ENCODE results near the gene CYP27B1. TPM values are rescaled to one million over a fixed set of nuclear protein-coding genes. Genes with fewer than 3 reads are reported as not detected.

Gene CYP27B1
- total RNA-seq, 1 donor from 2014 or later: 2.4 TPM

DNA sequence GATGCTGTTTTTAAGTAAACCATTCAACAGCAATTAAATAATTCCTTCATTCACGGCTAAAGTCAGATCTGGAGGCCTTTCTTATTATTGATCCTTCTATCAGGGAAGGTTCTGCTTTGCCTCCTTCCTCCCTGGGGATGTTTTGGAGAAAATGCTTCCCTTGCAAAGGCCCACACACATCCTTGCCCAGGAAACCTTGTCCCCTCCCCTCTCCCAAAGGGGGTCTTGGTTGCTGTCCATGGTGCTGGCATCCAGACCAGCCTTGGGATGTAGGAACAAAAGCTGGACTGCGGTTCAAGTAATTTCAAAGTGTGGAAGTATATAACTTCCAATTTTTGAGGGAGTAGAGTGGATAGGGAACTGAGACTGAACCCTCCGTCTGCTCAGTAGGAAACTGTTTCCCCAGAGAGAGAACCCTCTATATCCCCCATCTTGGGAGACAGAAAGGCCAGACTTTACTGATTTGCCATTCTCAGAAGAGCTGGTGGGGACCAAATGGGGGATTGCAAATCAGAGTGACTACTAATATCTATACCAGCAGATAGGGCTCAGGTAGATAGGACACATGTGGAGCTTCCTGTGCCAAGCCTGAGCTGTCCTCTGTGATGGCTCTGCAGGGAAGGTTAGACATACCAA, 6.4 kb downstream of the CYP27B1 start:
- Mint-ChIP-seq H3K27ac (no peak overlapping the region), H3K4me1 (peaks cover 45% of the 10 kb centered on the region), H3K27me3 (peaks cover 4% of the 10 kb centered on the region), H3K36me3 (ENCODE audit: low read depth) (peaks cover 41% of the 10 kb centered on the region), H3K4me3 (no peak overlapping the region), H3K9me3 (no peaks in the 10 kb centered on the region)
- ATAC-seq (ENCODE audit: low read depth): no peak
- CTCF ChIA-PET: interaction anchor here (0.6 to 2.6 kb wide), 3 partner anchors 19 to 282 kb away, joined by 3 to 8 read pairs (median 3); no protein-coding TSS in a partner anchor
- TF ChIP-seq, protein P1, sequence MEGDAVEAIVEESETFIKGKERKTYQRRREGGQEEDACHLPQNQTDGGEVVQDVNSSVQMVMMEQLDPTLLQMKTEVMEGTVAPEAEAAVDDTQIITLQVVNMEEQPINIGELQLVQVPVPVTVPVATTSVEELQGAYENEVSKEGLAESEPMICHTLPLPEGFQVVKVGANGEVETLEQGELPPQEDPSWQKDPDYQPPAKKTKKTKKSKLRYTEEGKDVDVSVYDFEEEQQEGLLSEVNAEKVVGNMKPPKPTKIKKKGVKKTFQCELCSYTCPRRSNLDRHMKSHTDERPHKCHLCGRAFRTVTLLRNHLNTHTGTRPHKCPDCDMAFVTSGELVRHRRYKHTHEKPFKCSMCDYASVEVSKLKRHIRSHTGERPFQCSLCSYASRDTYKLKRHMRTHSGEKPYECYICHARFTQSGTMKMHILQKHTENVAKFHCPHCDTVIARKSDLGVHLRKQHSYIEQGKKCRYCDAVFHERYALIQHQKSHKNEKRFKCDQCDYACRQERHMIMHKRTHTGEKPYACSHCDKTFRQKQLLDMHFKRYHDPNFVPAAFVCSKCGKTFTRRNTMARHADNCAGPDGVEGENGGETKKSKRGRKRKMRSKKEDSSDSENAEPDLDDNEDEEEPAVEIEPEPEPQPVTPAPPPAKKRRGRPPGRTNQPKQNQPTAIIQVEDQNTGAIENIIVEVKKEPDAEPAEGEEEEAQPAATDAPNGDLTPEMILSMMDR (IDR thresholded peaks at IDR 0.05): no peak
- DNase-seq: no peak
- POLR2A ChIA-PET: interaction anchor here (1.4 kb wide), 1 partner anchor 12 kb away, joined by 4 read pairs; the partner anchor contains the start of genes EEF1AKMT3 and METTL1
- intact Hi-C loops (cut with micrococcal nuclease): no loop called here

GRCh38 chr12:57759360-57759980, 7.4 kb downstream of the CYP27B1 start:
- Mint-ChIP-seq H3K4me3 (no peak overlapping the region), H3K4me1 (peaks cover 39% of the 10 kb centered on the region), H3K36me3 (ENCODE audit: low read depth) (peaks cover 44% of the 10 kb centered on the region), H3K9me3 (no peaks in the 10 kb centered on the region), H3K27me3 (peaks cover 3% of the 10 kb centered on the region), H3K27ac (no peak overlapping the region)
- CTCF ChIA-PET: interaction anchor here (1.0 to 2.6 kb wide), 6 partner anchors 8 to 145 kb away, joined by 3 to 9 read pairs (median 4); partner anchors contain the start of gene TSFM
- DNase-seq: no peak
- ATAC-seq (ENCODE audit: low read depth): no peak
- TF ChIP-seq, protein P1 (IDR thresholded peaks at IDR 0.05): no peak
- POLR2A ChIA-PET: interaction anchor here (0.6 to 1.4 kb wide), 3 partner anchors 13 to 1049 kb away, joined by 3 to 6 read pairs (median 4); partner anchors contain the start of genes EEF1AKMT3 and METTL1
- intact Hi-C loops (cut with micrococcal nuclease): no loop called here

GRCh38 chr12:57758552-57759359, 8.1 kb downstream of the CYP27B1 start:
- CTCF ChIA-PET: interaction anchor here (1.0 to 2.6 kb wide), 5 partner anchors 9 to 27 kb away, joined by 3 to 9 read pairs (median 5); partner anchors contain the start of gene TSFM
- POLR2A ChIA-PET: interaction anchor here (0.6 to 1.4 kb wide), 3 partner anchors 14 to 1048 kb away, joined by 3 to 6 read pairs (median 4); partner anchors contain the start of genes EEF1AKMT3 and METTL1
- Mint-ChIP-seq H3K4me3 (no peak overlapping the region), H3K27me3 (no peaks in the 10 kb centered on the region), H3K27ac (no peak overlapping the region), H3K36me3 (ENCODE audit: low read depth) (peaks cover 45% of the 10 kb centered on the region), H3K9me3 (no peaks in the 10 kb centered on the region), H3K4me1 (peaks cover 40% of the 10 kb centered on the region)
- ATAC-seq (ENCODE audit: low read depth): no peak
- no peak for DNase-seq
- TF ChIP-seq, protein P1 (IDR thresholded peaks at IDR 0.05): no peak
- intact Hi-C loops (cut with micrococcal nuclease): no loop called here

GRCh38 chr12:57757771-57758170, 9.1 kb downstream of the CYP27B1 start:
- Mint-ChIP-seq H3K27me3 (no peaks in the 10 kb centered on the region), H3K27ac (no peak overlapping the region), H3K9me3 (no peaks in the 10 kb centered on the region), H3K4me3 (no peak overlapping the region), H3K36me3 (ENCODE audit: low read depth) (peaks cover 43% of the 10 kb centered on the region), H3K4me1 (peaks cover 49% of the 10 kb centered on the region)
- DNase-seq (no peak), ATAC-seq (ENCODE audit: low read depth) (no peak)
- intact Hi-C loops (cut with micrococcal nuclease): loop anchor here (2.0 kb wide), 1 partner anchor 141 kb away; no protein-coding TSS in a partner anchor
- ChIA-PET POLR2A (interaction anchor here (3.0 kb wide), 1 partner anchor 10 kb away, joined by 34 read pairs; the partner anchor contains the start of gene CYP27B1), CTCF (interaction anchor here (2.3 kb wide), 2 partner anchors 9 to 26 kb away, joined by 16 to 20 read pairs; partner anchors contain the start of genes CYP27B1 and TSFM)
- TF ChIP-seq, protein P1 (IDR thresholded peaks at IDR 0.05): no peak
